ENCODE results near the gene HOXA5. TPM values are rescaled to one million over a fixed set of nuclear protein-coding genes. Genes with fewer than 3 reads are reported as not detected.

The HOXA5 gene
- total and polyA plus RNA-seq, 2 donors (not counting 3 experiments of a cell fraction or from before 2014, with no cell fraction given) = 18.6 to 18.8 TPM

DNA sequence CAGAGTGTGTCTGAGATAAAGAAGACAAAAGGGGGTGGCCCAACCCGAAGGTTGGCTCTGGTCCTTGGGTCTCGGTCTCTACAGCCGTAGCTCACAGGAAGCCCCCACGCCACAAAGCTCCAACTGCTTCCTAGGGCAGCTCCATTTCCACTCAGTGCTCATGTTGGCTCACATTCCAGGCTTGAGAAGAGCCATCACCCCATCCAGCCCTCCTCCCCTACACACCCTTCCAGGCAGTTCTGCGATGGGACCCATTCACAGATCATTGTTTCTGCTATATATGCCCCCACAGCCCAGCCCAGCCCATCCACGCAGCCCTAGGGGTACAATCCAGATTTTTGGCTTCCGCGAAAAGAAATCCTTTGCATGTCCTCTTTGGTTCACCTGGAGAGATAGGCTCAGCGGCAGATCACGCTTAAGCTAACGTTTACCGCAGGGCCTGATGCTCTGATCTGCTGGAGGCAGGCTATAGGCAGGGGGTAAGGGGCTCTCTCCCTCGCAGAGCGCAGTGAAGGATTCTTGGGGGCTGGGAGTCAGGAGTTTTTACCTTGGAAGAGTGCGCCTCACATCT lies 47.8 kb upstream of the HOXA5 start:
- no TSS peak for BruUV-seq (replicated peaks)
- Histone ChIP-seq H3K4me2 (ENCODE audit: insufficient read depth, low read length) (no peak overlapping the region), H3K9me1 (replicated peaks; ENCODE audit: control insufficient read depth, extremely low read depth, insufficient read depth, low read length) (no peaks in the 10 kb centered on the region), H3K9ac (replicated peaks; ENCODE audit: extremely low read depth, insufficient read depth, low read length) (no peak overlapping the region), H3K4me1 (ENCODE audit: control insufficient read depth, extremely low read depth, insufficient read depth, low read length) (peaks cover 35% of the 10 kb centered on the region), H3K27me3 (ENCODE audit: control insufficient read depth in 2 of 2, insufficient read depth in 2 of 2, low read length in 2 of 2) (peaks cover 20 to 33% of the 10 kb centered on the region in 2 experiments), H3K9me3 (replicated peaks; ENCODE audit: control insufficient read depth, insufficient read depth, low read length) (no peaks in the 10 kb centered on the region), H2AFZ (ENCODE audit: low read depth, low read length) (no peak overlapping the region), H3K27ac (ENCODE audit: insufficient read depth, low read depth, low read length) (no peak overlapping the region), H3K4me3 (replicated peaks in 1 of 3; ENCODE audit: insufficient read depth in 1 of 3, low read depth in 1 of 3, low read length in 3 of 3) (no peak overlapping the region), H4K20me1 (replicated peaks; ENCODE audit: control insufficient read depth, extremely low read depth, insufficient read depth, low read length) (no peaks in the 10 kb centered on the region), H3K36me3 (ENCODE audit: control insufficient read depth in 2 of 2, extremely low read depth in 1 of 2, insufficient read depth in 2 of 2, low read length in 2 of 2) (no peaks in the 10 kb centered on the region), H3K79me2 (ENCODE audit: control insufficient read depth, insufficient read depth, low read length) (peaks cover 16% of the 10 kb centered on the region)
- intact Hi-C loops (cut with micrococcal nuclease) (no loop called here), dilution Hi-C loops (cut with MboI; ENCODE audit: extremely low pct_ligation_motif_present, low sequenced_read_pairs) (no loop called here)
- ChIA-PET CTCF (interaction anchor here (0.9 to 5.0 kb wide), 3 partner anchors 8 to 902 kb away, joined by 3 to 42 read pairs (median 7); partner anchors contain the start of gene HOXA13), POLR2A (no interaction called here)
- DNase-seq (ENCODE audit: low read depth, low spot score) (no peak), FAIRE-seq (no peak)
- TF ChIP-seq, protein P1, sequence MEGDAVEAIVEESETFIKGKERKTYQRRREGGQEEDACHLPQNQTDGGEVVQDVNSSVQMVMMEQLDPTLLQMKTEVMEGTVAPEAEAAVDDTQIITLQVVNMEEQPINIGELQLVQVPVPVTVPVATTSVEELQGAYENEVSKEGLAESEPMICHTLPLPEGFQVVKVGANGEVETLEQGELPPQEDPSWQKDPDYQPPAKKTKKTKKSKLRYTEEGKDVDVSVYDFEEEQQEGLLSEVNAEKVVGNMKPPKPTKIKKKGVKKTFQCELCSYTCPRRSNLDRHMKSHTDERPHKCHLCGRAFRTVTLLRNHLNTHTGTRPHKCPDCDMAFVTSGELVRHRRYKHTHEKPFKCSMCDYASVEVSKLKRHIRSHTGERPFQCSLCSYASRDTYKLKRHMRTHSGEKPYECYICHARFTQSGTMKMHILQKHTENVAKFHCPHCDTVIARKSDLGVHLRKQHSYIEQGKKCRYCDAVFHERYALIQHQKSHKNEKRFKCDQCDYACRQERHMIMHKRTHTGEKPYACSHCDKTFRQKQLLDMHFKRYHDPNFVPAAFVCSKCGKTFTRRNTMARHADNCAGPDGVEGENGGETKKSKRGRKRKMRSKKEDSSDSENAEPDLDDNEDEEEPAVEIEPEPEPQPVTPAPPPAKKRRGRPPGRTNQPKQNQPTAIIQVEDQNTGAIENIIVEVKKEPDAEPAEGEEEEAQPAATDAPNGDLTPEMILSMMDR (IDR thresholded peaks at IDR 0.05; ENCODE audit: extremely low read depth in 1 of 2, insufficient read depth in 1 of 2, low read depth in 1 of 2, low read length in 2 of 2) = no peak
- TF ChIP-seq JUN (IDR thresholded peaks at IDR 0.05; ENCODE audit: borderline replicate concordance, insufficient read depth, insufficient read length, low read depth) (no peak), POLR2A (IDR thresholded peaks at IDR 0.05; ENCODE audit: low read depth, low read length) (no peak), EZH2 (IDR thresholded peaks at IDR 0.05; ENCODE audit: borderline replicate concordance, low read depth, low read length, severe bottlenecking) (no peak), POLR2AphosphoS5 (IDR thresholded peaks at IDR 0.05; ENCODE audit: insufficient read depth, low read depth, low read length) (no peak), GATA2 (IDR thresholded peaks at IDR 0.05; ENCODE audit: insufficient read depth, insufficient read length, low read depth, low read length) (no peak)
- TF ChIP-seq, protein P2, sequence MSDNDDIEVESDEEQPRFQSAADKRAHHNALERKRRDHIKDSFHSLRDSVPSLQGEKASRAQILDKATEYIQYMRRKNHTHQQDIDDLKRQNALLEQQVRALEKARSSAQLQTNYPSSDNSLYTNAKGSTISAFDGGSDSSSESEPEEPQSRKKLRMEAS (IDR thresholded peaks at IDR 0.05; ENCODE audit: insufficient read depth, insufficient read length) = no peak
